Stimulated activated CD4-positive, alpha-beta T cell treated with anti-CD3 and anti-CD28 coated beads, Interleukin-4, amount 100 ng/mL, for 48 hours (primary cell): ENCODE results near the gene TAS2R46.
"Not testable (repeated sequence)": the region's sequence is repeated elsewhere in the genome, so short reads cannot be mapped to it uniquely, and the experiment has no call there.

ENCODE experiments used
- DNase-seq, 2 donors: peaks; one replicate each; pipeline ENCODE4 v3.0.0-alpha.2; 2020; ENCODE audit warnings: low read depth in 2 of 2

The TAS2R46 gene

DNA sequence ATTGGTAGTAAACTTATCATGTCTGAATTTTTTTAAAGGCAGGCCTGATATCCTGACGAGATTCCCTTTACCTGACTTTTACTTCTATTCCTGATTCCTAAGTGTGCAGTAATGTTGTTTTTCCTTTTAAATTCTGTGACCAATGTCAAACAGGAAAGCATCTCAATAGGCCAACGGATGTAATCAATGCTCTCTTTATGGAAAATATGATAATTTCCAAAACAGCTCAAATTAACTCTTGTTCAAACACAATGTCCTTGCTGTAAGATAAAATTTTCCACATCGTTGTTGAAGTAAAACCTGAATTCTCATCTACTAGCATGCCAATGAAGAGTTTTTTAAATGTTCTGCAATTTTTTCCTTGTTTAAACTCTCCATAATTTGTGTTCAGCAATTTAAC is 22.9 kb downstream of the TAS2R46 start:
- DNase-seq, result no peak

DNA sequence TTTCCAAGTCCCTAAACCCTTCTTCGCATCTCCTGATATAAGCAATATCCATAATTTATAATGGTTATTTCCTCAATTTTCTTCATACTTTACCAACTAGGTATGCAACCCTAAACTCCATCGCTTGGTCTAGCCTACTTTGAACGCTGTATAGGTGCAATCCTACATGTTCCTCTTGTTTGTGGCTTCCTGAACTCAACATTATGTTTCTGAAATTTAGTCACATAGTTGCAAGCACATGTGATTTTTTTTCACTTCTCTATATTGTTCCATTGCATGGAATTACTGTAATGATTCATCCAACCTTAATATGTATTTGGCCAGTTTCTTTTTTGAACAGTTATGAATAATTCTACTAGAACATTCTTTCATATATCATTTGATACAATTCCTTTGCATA is 28.1 kb downstream of the TAS2R46 start:
- not testable (repeated sequence) for DNase-seq

DNA sequence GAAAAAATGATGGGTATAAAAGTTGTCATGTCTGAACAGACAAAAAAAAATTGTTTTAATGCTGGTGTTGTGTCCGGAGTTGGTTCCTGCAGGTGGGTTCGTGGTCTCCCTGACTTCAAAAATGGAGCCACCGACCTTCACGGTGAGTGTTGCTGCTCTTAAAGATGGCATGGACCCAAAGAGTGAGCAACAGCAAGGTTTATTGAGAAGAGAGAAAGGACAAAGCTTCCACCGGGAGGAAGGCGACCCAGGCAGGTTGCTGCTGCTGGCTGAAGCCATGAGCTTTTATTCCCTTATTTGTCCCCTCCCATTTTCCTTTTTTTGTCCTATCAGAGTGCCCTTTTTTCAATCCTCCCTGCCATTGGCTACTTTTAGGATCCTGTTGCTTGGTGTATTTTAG is 30.8 kb downstream of the TAS2R46 start, which contains the start of gene TAS2R31:
Gene TAS2R31 (minus strand): TSS at position 101 of the 400 bp plus-strand sequence. CDS start 72 bp downstream, at position 29.
- no peak for DNase-seq

DNA sequence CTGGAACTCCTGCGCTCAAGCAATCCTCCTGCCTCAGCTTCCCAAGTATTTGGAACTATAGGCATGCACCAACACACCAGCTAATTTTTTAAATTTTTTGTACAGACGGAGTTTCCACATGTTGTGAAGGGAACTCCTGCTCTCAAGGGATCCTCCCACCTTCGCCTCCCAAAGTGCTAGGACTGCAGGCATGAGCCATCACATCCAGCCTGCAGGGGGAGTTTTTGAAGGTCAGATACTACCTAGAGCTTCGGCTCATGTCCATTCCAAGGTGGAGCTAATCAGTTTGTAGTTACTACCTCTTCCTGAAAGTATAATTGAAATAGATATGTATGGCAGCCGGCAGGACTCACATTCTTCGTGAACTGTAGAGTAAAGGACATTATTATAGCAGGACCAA is 36.0 kb downstream of the TAS2R46 start:
- DNase-seq, result no peak

DNA sequence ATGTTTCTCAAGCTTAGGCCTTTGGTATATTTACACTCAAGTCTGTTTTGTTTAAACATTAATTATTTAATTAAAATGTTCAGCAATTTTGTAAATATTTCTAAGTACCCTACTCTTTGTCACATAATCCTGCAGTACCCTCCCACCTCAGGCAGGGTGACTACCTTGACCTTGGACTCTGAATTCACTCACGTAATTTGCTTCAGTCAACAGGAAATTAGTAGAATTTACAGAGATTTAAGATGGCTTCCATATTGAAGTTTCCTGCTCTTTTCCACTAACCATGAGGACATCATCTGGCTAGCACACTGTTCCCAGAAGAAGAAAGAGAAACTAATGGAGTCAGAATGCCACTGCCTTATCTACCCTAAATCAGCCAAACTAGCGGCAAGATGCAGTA is 38.7 kb downstream of the TAS2R46 start:
- no peak for DNase-seq

DNA sequence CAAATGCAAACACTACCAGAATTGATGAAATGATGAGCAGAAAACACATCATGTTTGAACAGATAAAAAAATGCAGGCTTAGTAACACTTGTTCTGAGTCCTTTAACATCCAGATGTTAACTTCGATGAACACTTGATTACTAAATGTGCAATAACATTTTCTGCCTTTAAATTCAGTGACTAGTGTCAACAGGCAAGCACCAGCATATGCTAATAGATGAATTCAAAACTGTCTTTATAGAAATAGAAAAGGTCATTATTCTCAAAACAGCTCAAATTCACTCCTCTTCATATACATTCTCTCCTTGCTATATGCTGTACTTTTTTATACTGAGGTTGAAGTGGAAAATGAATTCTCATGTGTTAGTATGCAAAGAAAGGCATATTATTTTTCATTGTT is 39.6 kb downstream of the TAS2R46 start, which contains the start of gene TAS2R19:
Gene TAS2R19 (minus strand): TSS at position 101 of the 400 bp plus-strand sequence. CDS start 49 bp downstream, at position 52.
- DNase-seq, result no peak

DNA sequence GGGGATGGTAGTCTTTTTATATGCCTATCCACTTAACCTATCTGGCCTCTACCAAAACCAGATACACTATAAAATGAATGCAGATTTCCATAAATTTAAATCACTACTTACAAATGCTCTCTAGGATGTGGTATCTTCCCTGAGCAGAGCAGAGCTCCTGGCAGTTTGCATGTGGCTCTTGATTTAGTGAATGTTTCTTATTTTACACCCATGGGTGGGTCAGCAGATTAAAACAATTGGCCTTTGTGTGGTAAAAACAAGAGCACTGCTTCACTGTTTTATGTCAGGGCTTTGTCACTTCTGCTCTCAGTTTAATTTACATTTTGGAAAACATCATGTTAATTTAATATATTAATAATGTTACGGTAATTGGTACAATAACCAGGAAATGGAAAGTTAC is 45.2 kb downstream of the TAS2R46 start:
- DNase-seq, result no peak

DNA sequence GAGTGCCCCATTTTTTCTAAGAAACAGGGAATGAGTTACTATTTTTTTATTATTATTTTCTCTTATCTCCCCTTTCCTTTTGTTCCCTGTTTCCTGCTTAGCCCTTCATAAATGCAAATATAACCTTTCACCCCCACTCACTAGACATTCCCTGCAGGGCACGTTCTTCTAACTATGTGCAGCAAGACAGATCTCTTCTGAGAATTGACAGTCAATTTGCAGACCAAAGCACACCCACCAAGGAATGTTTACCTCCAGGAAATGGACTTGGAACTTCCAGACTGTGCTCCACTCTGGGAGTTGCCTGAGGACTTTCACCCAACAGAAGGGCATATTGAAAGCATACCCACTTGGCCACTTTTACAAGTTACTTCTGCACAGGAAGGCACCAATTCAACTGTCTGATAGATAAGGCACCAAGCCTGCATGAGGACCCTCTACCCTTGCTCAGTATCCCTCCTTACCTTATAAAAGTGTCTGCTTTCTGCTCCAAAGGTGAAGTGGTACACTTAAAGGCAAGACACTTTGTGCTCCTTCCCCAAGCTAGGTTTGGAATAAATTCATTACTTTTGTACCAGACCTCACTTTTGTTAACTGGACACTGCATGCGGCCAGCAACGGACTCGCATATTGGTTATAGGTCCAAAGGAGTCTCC is 46.2 kb downstream of the TAS2R46 start:
- no peak for DNase-seq

DNA sequence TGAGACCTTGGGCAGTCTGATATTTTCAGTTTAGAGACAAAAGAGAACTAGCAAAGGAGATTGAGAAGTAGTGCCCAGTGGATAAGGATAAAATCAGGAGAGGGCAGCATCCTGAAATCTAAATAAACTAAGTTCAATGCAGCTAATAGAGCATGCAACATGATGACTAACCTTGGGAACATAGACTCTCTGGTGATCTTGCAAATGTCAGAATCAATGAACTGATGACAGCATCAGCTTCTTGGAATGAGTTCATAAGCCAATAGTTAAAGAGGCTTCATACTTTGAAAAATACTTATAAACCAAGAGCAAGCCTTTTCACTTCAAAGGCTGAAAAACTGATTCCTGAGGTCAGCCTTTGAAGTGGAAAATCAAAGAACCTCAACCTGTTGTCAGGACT is 47.9 kb downstream of the TAS2R46 start:
- DNase-seq, result no peak
